Bronchial epithelial cell (primary cell): ENCODE results near the gene PLK1. TPM values are rescaled to one million over a fixed set of nuclear protein-coding genes. Genes with fewer than 3 reads are reported as not detected.

Experiments
- DNase-seq: peaks from one replicate; pipeline ENCODE4 v3.0.0-alpha.2; 2010; ENCODE audit warnings: low read depth
- FAIRE-seq: peaks from 2 replicates; lab custom pipeline; 2011; peaks lifted over from hg19 to GRCh38; lab: Jason Lieb, UNC
- H3K27me3 ChIP-seq: 2 replicates; pipeline ENCODE4 v1.5.1; 2011; ENCODE audit warnings: low read length; ENCODE audit not compliant: control insufficient read depth, insufficient read depth
- H3K36me3 ChIP-seq: 2 replicates; pipeline ENCODE4 v1.5.1; 2011; ENCODE audit warnings: low read length; ENCODE audit not compliant: control insufficient read depth, insufficient read depth
- H3K4me3 ChIP-seq: 2 replicates; pipeline ENCODE4 v1.5.1; 2011; ENCODE audit warnings: mild to moderate bottlenecking, low read depth, low read length, control low read depth
- total RNA-seq: library from RNA; depleted of rRNA; stranded (reverse); fragments of >200 nt; gene quantifications from 2 replicates; pipeline ENCODE4 v1.2.1, GENCODE V29; 2014
- TF ChIP-seq, protein P1 (sequence below): IDR thresholded peaks from 2 replicates; pipeline ENCODE4 v1.5.1; 2011; ENCODE audit warnings: mild to moderate bottlenecking, moderate library complexity, low read length, control low read depth, inconsistent platforms; ENCODE audit not compliant: insufficient read depth, severe bottlenecking

PLK1 gene
- total RNA-seq, 1 donor from 2014 or later: 1.3 TPM

- no peaks in the 10 kb centered on the region for H3K27me3 ChIP-seq
- no peak for DNase-seq
- TF ChIP-seq, protein P1, sequence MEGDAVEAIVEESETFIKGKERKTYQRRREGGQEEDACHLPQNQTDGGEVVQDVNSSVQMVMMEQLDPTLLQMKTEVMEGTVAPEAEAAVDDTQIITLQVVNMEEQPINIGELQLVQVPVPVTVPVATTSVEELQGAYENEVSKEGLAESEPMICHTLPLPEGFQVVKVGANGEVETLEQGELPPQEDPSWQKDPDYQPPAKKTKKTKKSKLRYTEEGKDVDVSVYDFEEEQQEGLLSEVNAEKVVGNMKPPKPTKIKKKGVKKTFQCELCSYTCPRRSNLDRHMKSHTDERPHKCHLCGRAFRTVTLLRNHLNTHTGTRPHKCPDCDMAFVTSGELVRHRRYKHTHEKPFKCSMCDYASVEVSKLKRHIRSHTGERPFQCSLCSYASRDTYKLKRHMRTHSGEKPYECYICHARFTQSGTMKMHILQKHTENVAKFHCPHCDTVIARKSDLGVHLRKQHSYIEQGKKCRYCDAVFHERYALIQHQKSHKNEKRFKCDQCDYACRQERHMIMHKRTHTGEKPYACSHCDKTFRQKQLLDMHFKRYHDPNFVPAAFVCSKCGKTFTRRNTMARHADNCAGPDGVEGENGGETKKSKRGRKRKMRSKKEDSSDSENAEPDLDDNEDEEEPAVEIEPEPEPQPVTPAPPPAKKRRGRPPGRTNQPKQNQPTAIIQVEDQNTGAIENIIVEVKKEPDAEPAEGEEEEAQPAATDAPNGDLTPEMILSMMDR: no peak
- FAIRE-seq: no peak
- H3K4me3 ChIP-seq: no peak overlapping the region
- H3K36me3 ChIP-seq: peaks cover 8% of the 10 kb centered on the region
These were observed 4.6 kb upstream of the PLK1 start for GRCh38 chr16:23673971-23674614.

DNA sequence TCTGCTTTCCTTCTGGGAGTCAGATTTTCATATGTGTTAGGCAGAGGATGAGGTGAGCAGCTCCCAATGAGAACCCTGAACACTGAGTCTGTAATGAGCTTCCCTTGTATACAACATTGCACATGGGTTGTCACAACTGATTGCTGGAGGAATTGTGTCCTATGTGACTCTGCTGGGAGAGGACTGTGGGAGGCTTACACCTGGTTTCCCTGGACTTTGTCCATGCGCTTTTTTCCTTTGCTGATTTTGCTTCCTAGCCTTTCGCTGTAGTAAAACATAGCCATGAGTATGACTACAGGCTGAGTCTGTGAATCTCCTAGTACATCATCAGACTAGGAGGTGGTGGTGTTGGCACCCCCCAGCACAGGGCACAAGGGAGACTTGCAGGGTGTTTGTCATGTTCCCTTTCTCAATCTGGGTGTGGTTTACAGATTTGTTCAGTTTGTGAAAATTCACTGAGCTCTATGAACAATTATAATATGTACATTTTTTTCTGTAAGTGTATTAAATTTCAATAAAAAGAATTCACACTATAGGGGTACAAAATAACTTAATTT is 1.7 kb upstream of the PLK1 start:
- TF ChIP-seq, protein P1: no peak
- Histone ChIP-seq H3K4me3 (no peak overlapping the region), H3K27me3 (no peaks in the 10 kb centered on the region), H3K36me3 (peaks cover 7% of the 10 kb centered on the region)
- FAIRE-seq: no peak
- no peak for DNase-seq

GRCh38 chr16:23679274-23679985 is 741 bp downstream of the PLK1 start:
- TF ChIP-seq, protein P1: no peak
- H3K36me3 ChIP-seq: peaks cover 13% of the 10 kb centered on the region
- DNase-seq: peak; percentile 42
- no peak for FAIRE-seq
- H3K27me3 ChIP-seq: no peaks in the 10 kb centered on the region
- H3K4me3 ChIP-seq: peak overlapping the region; percentile 52

DNA sequence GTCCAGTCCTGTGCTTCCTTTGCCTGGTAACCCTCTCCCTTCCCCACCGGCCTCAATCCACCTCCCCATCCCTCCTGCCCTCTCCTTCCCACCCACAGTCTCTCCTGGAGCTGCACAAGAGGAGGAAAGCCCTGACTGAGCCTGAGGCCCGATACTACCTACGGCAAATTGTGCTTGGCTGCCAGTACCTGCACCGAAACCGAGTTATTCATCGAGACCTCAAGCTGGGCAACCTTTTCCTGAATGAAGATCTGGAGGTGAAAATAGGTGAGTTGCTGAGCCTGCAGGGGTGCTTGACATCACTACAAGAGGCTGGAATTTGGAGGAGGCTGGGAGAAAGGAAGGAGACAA is 1.3 kb downstream of the PLK1 start:
- FAIRE-seq: no peak
- Histone ChIP-seq H3K4me3 (peak overlapping the region; percentile 52), H3K36me3 (peaks cover 13% of the 10 kb centered on the region), H3K27me3 (no peaks in the 10 kb centered on the region)
- no peak for DNase-seq
- TF ChIP-seq, protein P1: no peak

DNA sequence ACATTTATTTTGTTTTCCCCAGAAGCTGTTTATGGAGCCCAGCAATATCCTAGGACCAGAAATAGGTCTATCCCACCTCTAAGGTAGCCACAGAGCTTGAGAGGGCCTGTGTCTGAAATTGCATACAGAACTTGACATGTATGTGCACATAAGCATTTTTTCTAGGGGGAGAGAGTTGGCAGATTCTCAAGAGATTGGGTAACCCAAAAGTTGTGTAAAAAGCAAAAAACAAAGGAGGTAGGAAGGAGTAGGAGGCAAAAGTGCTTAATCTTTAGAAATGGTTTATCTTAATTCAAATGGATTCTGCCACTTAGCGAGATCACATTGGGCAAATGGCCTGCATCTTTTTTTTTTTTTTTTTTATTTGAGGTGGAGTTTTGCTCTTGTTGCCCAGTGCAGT is 3.5 kb downstream of the PLK1 start:
- FAIRE-seq (no peak), DNase-seq (peak; percentile 42)
- TF ChIP-seq, protein P1: no peak
- Histone ChIP-seq H3K27me3 (no peaks in the 10 kb centered on the region), H3K36me3 (peaks cover 16% of the 10 kb centered on the region), H3K4me3 (no peak overlapping the region)
